Fibroblast of the aortic adventitia (primary cell): Measurements from ENCODE around the gene SLC22A15. TPM values are rescaled to one million over a fixed set of nuclear protein-coding genes. Genes with fewer than 3 reads are reported as not detected.

Experiments used
- DNase-seq: peaks from one replicate; pipeline ENCODE4 v3.0.0-alpha.2; 2010; ENCODE audit warnings: low read depth
- H3K4me3 ChIP-seq: 2 replicates; pipeline ENCODE4 v1.5.1; 2011; ENCODE audit warnings: low read depth, mild to moderate bottlenecking, control low read depth, low read length, moderate library complexity
- total RNA-seq: library from RNA; depleted of rRNA; stranded (reverse); fragments of >200 nt; gene quantifications from 2 replicates; pipeline ENCODE4 v1.2.3, GENCODE V29; 2012; ENCODE audit warnings: low replicate concordance
- TF ChIP-seq, protein P1 (sequence below): IDR thresholded peaks from 2 replicates; pipeline ENCODE4 v1.5.1; 2011; ENCODE audit warnings: mild to moderate bottlenecking, low read length, control low read depth, inconsistent platforms; ENCODE audit not compliant: insufficient read depth

SLC22A15 gene
- 4.2 and 7.2 TPM in 2 replicates for total RNA-seq

DNA sequence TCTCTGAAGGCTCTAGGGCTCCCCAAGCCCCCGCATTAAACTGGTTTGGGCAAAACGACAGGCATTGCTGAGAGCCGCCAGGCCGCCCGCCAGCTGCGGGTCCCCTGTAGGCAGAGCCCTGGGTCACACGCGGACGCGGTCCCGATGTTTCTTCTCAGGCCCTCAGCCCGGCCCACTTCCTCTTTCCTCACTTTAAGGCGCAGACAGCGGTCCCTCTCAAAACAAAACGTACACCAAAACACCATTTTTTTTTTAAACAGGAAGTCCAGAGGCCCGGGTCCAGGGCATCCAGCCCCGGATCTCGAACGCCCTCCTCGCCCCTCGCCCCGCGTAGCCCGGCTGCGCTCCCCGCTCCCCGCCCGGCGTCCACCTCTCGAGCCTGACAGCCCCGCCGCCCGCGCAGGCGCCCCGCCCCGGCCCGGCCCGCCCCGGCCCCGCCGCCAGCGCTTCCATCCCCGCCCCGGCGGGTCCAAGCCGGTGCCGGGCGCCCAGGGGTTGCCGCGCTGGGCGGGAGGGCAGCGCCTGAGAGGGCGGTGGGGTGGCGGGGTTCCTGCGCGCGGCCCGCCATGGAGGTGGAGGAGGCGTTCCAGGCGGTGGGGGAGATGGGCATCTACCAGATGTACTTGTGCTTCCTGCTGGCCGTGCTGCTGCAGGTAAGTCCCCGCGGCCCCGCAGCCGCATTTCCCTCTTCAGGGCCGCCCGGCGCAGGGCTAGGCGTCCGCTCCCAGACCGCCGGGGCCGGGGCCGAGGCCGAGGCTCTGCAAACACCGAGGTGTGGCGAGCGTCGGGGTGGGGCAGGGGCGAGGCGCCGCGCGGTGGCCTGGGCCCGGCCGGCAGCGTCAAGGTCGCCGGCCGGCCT is at the start of gene SLC22A15:
SLC22A15 (plus strand) TSS at position 452 of the 859 bp plus-strand sequence; CDS start at position 567, 115 bp downstream.
- H3K4me3 ChIP-seq, result peak within 1 kb of the TSS; percentile 69
- TF ChIP-seq, protein P1, sequence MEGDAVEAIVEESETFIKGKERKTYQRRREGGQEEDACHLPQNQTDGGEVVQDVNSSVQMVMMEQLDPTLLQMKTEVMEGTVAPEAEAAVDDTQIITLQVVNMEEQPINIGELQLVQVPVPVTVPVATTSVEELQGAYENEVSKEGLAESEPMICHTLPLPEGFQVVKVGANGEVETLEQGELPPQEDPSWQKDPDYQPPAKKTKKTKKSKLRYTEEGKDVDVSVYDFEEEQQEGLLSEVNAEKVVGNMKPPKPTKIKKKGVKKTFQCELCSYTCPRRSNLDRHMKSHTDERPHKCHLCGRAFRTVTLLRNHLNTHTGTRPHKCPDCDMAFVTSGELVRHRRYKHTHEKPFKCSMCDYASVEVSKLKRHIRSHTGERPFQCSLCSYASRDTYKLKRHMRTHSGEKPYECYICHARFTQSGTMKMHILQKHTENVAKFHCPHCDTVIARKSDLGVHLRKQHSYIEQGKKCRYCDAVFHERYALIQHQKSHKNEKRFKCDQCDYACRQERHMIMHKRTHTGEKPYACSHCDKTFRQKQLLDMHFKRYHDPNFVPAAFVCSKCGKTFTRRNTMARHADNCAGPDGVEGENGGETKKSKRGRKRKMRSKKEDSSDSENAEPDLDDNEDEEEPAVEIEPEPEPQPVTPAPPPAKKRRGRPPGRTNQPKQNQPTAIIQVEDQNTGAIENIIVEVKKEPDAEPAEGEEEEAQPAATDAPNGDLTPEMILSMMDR, result no peak
- peak; percentile 38 for DNase-seq

DNA sequence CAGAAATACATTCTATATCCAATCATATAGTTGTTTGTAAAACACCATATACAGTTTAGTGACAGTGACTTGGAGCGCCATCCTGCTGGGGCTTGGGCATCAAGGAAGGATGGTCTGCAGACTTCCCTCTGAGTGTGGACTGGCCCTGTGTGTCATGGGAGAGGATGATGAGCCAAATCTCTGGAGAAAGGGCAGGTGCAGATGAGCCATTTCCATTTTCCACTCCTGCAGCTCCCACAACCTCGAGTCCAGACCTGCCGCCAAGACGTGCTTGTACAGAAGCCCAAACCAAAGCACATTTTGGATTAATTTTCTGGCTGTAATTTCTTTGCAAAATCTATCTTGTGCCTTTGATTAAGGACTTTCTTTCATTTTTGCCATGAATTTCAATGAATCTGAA is 48.3 kb upstream of the SLC22A15 start:
- H3K4me3 ChIP-seq, result no peak overlapping the region
- TF ChIP-seq, protein P1, result no peak
- no peak for DNase-seq

DNA sequence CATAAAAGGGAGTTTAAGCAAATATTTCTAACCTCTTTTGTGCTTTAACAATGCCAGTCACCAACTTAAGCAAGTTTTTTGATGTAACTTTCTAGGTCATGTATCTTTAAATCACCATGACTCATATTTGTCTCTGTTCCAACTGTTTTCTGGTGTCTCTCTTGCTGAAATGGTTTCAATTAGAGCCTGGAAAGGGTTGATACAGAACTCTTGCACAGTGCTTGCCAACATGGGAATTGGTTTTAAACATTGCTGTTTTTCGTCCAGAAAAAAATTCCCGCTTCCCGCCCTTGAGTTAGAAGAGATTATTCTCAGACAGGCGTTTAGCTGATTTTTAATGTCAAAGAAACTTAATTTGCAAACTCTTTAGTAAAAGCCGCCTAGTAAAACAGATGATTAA is 46.4 kb upstream of the SLC22A15 start:
- peak; percentile 95 for DNase-seq
- no peak overlapping the region for H3K4me3 ChIP-seq
- TF ChIP-seq, protein P1, result no peak

DNA sequence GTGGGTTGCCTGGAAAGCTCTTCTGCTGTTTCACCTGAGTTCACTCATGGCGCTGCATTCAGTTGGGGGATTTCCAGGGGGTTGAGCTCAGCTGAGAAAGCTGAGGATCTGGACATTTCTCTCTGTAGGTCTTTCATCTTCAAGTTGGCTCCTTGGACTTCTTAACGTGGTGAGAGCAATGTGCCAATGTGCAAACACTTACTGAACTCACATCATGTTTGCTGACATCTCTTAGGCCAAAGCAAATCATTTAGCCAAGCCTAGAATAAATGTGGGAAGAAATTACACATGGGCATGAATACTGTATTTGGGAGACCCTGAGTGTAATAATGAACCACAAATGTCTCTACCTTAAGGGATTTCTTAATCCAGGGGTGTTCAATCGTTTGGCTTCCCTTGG is 42.7 kb upstream of the SLC22A15 start:
- no peak for DNase-seq
- TF ChIP-seq, protein P1, result no peak
- H3K4me3 ChIP-seq, result no peak overlapping the region

DNA sequence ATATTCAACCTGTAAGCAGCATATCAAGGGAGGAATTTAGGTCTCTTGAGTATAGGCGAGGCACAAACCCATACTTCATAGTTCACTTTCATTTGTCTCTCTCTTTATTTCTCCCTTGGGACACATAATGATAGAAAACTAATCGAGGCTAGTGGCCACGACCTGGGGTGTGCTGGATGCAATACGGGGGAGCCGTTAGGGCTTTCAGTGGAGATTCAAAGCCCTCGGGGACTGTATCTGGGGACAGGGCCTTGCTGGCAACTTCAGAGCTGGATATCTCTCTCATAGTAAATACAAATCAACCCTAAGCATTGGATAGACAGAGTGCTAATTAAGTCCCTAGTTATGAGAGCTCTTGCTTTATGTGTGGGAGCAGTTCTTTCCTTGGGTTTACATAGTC is 36.9 kb upstream of the SLC22A15 start:
- DNase-seq, result no peak
- no peak overlapping the region for H3K4me3 ChIP-seq
- TF ChIP-seq, protein P1, result no peak

DNA sequence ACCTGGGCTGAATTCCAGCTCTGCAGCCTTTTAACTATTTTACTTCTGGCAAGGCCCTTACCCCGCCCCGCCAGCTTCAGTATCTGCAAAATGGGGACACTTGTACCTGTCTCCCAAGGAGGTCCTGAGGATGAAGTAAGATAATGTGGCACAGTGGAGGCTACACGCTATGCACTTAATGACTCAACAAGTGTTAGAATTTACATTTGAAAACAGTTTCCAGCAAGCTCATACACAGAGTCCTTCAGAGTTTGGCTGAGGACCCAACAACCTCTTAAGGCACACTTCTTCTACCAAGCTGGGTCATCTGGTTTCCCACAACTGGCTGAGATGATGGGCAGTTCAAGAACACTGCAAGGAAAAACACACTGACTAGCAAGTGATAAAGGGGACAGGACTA is 30.2 kb upstream of the SLC22A15 start:
- TF ChIP-seq, protein P1, result no peak
- no peak for DNase-seq
- H3K4me3 ChIP-seq, result no peak overlapping the region
